KOPT-K1 (cell line): ENCODE results near the gene PROCR.
"Not testable (repeated sequence)": the region's sequence is repeated elsewhere in the genome, so short reads cannot be mapped to it uniquely, and the experiment has no call there.

ENCODE experiments used
- H3K27ac ChIP-seq: fragments of 200-600 bp; sonication (generic); 2 replicates; pipeline ENCODE4 v1.5.1; 2016; ENCODE audit warnings: antibody characterized with exemption, mild to moderate bottlenecking, low read depth, low read length; ENCODE audit not compliant: poor library complexity, severe bottlenecking
- H3K36me3 ChIP-seq: fragments of 200-600 bp; sonication (generic); 2 replicates; pipeline ENCODE4 v1.5.1; 2017; ENCODE audit warnings: antibody characterized with exemption, mild to moderate bottlenecking, low read length, moderate library complexity; ENCODE audit not compliant: insufficient read depth
- H3K9me3 ChIP-seq: fragments of 200-600 bp; sonication (generic); 2 replicates; pipeline ENCODE4 v1.5.1; 2017; ENCODE audit warnings: antibody characterized with exemption, low read length, mild to moderate bottlenecking; ENCODE audit not compliant: insufficient read depth, poor library complexity, severe bottlenecking

PROCR gene

DNA sequence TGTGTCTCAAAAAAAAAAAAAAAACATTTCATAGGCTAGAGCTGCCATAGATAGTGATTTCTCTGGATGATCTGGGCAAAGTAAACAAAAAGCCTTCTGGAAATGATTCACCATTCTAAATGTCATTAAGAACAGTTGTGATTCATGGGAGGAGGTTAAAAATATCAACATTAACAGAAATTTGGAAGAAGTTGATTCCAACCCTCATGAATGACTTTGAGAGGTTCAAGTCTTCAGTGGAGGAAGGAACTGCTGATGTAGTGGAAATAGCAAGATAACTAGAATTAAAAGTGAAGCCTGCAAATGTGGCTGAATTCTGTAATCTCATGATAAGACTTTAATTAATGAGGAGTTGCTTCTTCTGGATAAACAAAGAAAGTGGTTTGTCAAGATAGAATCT is 27.9 kb downstream of the PROCR start:
- H3K27ac ChIP-seq, result no peak overlapping the region
- peaks cover 27% of the 10 kb centered on the region for H3K9me3 ChIP-seq
- H3K36me3 ChIP-seq, result no peaks in the 10 kb centered on the region

DNA sequence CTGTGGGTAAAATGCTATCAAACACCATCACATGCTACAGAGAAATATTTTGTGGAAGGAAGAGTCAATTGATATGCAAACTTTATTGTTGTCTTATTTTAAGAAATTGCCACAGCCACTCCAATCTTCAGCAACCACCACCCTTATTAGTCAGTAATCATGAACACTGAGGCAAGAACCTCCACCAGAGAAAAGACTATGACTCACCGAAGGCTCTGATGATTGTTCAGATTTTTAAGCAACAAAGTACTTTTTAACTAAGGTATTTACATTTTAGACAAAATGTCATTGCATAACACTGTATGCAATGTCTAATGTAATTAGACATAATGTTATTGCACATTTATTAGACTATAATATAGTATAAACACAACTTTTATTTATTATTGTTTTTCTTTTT is 28.4 kb downstream of the PROCR start:
- no peaks in the 10 kb centered on the region for H3K36me3 ChIP-seq
- H3K27ac ChIP-seq, result no peak overlapping the region
- peaks cover 27% of the 10 kb centered on the region for H3K9me3 ChIP-seq

DNA sequence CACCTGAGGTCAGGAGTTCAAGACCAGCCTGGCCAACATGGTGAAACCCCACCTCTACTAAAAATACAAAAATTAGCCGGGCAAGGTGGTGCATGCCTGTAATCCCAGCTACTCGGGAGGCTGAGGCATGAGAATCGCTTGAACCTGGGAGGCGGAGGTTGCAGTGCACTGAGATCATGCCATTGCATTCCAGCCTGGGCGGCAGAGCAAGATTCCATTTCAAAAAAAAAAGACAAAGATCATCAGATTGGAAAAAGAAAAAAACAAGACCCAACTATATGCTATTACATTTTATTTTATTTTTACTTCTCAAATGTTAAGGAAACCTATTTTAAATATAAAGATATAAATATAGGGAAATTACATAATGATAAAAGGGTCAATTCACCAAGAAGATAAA is 29.6 kb downstream of the PROCR start:
- H3K36me3 ChIP-seq, H3K27ac ChIP-seq: not testable (repeated sequence)

DNA sequence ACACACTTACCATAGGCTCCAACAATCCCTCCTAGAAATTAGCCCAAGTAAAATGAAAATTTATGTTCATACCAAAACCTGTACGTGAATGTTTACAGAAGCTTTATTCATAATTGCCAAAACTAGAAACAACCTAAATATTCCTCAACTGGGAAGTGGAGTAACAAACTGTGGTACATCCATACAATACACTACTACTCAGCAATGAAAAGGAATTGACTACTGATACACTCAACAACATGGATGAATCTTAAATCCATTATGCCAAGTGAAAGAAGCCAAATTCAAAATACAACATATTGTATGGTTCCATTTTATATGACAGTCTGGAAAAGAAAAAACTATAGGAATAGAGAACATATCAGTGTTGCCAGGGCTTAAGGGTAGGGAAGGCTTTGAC is 34.9 kb downstream of the PROCR start:
- no peaks in the 10 kb centered on the region for H3K36me3 ChIP-seq
- no peak overlapping the region for H3K27ac ChIP-seq
- no peaks in the 10 kb centered on the region for H3K9me3 ChIP-seq

More for the DNA sequence above, 29.6 kb downstream of the PROCR start:
- peaks cover 20% of the 10 kb centered on the region for H3K9me3 ChIP-seq

DNA sequence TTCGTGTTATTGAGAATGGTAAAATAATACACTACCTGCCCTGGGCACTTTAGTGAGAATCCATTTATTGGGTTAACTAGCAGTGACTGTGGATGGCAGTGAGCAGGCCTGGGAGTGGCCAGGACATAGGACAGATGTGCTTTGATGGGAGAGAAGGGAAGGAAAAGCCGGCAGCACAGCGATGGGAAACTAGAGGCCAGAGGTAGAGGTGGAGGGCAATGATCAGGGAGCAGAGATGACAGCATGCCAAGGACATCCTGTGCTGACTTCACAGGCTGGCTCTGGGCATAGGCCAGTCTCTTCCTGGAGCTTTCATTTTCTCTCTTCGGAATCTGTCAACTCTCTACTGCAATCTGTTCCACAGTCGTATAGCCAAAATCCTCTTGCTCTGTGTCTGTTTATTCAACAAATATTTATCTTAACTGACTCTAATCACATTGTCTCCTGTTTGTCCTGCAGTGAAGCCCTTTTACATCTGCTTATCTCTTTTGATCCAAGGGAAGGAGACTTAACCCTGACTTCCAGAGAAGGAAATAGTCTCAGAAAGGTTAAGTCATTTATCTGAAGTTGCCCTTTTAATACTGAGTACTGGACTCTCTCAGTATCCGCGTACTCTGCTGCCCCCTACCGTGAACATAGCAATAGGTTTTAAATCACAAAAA is 36.2 kb downstream of the PROCR start:
- Histone ChIP-seq H3K36me3 (no peaks in the 10 kb centered on the region), H3K27ac (no peak overlapping the region), H3K9me3 (no peaks in the 10 kb centered on the region)

DNA sequence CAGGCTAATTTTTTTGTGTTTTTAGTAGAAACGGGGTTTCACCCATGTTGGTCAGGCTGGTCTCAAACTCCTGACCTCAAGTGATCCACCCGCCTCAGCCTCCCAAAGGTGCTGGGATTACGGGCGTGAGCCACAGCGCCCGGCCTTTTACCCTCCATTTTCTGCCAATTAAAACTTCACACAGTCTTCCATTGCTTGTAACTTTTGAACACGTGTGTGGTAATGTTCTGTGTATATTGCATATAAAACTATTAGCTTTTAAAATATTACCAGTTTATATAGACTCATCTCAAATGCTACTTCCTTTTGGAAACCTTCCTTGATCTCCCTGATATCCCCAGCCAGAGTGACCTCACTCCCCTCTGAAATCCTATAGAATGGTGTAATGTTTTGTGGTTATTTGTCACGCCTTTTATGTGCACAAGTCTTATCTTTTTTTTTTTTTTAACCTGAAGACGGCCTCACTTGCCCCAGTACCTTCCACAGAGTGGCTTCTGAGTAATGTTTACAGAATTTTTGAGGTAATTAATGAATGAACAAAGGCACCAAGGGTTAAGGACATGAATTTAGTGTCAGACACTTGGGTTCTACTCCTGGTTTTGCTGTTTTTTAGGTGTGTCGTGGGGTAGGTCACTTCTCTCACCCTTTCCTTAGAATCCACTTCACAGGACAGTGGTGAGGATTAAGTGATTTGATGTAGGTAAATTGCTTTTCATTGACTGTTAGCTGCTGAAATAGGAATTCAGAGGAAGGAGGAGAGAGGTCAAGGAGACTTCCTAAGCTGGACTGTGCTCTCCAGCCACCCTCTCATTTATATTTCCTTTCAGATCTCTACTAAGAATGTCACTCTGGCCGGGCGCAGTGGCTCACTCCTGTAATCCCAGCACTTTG is 43.4 kb downstream of the PROCR start:
- Histone ChIP-seq H3K36me3 (no peaks in the 10 kb centered on the region), H3K27ac (no peak overlapping the region), H3K9me3 (no peaks in the 10 kb centered on the region)

DNA sequence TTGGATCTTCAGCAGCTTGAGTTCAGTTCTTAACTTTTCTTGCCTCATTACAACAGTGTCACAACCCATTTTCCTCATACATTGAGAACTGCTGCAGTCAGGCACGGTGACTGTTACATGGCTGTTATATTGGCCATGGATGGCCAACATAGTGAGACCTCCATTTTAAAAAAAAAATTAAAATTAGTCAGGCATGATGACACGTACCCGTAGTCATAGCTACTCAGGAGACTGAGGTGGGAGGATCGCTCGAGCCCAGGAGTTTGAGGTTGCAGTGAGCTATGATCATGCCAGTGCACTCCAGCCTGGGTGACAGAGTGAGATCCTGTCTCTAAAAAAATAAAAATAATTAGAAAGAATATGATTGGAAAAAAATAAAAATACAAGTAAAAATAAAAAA is 44.7 kb downstream of the PROCR start:
- Histone ChIP-seq H3K27ac (no peak overlapping the region), H3K36me3 (no peaks in the 10 kb centered on the region), H3K9me3 (no peaks in the 10 kb centered on the region)

DNA sequence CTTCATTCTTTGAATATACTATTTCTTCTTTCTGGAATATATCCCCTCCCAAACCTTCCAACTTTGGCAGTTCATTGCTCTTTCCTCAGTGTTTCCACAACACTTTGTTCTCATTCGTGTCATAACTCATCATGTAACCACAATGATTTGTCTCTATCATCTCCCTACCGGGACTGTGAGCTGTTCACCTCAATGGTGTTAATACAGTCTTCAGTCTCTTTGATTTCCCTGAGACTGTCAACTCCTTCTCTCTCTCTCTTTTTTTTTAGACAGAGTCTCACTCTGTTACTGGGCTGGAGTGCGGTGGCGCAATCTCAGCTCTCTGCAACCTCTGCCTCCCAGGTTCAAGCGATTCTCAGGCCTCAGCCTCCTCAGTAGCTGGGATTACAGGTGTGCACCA is 52.1 kb downstream of the PROCR start:
- no peak overlapping the region for H3K27ac ChIP-seq
- H3K9me3 ChIP-seq, result no peaks in the 10 kb centered on the region
- no peaks in the 10 kb centered on the region for H3K36me3 ChIP-seq

DNA sequence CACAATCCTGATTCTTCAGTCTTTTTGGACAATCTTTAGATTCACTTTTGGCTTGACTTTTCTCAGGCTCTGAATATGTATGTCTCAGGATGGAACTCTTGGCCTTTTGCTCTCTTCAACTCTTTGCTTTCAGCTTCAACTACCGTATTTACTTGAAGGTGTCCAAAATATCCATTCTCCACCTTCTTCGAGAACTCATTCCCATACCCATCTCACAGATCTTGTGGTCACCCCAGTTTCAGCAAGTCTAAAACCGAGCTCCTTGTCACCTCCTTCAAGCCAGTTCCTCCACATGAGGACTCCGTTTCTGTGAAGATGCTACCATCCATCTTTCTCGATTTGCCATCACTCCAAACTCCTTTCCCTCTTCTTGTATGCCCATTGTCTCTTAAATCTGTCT is 52.7 kb downstream of the PROCR start:
- Histone ChIP-seq H3K36me3 (no peaks in the 10 kb centered on the region), H3K27ac (no peak overlapping the region), H3K9me3 (no peaks in the 10 kb centered on the region)

DNA sequence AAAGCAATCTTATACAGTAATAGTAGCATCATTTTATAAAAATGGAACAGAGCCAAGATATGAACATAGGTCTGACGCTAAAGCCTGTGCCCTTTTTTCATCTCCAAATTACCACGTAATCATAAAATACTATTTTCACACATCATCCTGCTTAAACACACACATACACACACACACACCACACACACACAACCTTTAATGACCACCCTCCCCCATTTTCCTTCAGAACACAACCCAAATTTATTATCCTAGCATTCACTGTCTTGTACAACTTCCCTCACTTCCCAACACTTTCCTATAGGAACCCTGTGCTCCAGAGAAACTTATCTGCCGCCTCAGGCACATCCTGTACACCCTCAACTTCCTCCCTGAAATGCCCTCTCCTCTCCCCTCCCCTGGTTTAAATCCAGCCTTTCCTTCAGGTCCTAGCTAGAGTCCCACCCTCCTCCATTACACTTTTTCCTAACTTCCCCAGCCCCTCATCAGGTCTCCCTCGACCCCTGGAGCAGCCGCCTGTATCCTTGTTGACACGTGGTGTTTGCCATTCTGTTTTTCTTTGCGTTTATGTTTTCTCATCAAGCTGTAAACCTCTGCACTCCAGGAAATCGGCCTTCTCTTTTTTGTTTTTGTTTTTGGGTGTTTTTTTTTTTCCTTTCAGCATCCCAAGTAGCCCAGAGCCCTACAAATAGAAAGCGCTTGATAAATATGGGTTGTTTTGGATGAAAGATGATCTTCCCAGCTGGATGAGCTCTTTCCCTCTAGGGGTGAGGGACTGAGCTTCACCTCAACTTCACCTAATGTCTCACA is 53.6 kb downstream of the PROCR start:
- H3K36me3 ChIP-seq, result no peaks in the 10 kb centered on the region
- no peak overlapping the region for H3K27ac ChIP-seq
- no peaks in the 10 kb centered on the region for H3K9me3 ChIP-seq

DNA sequence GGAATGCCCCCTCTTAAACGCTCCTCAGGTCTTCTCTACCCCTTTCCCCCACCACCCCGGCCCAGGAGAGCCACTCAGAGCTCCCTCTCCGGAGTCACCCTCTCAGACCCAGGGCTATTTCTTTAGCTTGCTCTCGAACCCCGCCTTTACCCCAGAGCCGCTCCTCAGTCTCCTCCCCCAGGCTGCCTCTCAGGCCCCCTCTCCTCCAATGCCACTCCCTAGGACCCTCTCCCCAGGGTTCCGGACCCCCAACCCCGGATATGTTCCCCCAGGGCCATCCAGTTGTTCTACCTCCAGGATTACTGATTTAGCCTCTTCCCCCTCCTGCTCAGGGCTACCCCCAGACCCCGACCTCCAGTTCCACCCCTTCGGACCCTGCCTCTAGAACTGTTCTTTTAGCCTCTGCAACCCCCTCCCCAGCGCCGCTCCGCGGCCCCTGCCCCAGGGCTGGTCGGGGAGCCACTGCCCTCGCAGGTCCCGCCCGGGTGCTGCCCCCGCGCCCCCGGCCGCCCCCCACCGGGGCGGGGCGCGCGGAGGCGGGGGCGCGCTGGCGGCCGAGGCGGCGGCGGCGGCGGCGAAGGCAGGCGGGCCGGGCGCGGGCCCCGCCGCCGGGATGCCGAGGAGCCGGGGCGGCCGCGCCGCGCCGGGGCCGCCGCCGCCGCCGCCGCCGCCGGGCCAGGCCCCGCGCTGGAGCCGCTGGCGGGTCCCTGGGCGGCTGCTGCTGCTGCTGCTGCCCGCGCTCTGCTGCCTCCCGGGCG is 54.4 kb downstream of the PROCR start, which contains the start of gene MMP24:
MMP24 (plus strand) TSS at position 565 of the 758 bp plus-strand sequence; CDS start at position 614, 49 bp downstream.
- H3K9me3 ChIP-seq, result no peaks in the 10 kb centered on the region
- no peak within 1 kb of the TSS for H3K27ac ChIP-seq
- no peaks in the 10 kb centered on the region for H3K36me3 ChIP-seq
